ENCODE results near the gene TMPRSS11A. TPM values are rescaled to one million over a fixed set of nuclear protein-coding genes. Genes with fewer than 3 reads are reported as not detected.

Gene TMPRSS11A
- total RNA-seq, 3 donors from 2014 or later, result not detected

DNA sequence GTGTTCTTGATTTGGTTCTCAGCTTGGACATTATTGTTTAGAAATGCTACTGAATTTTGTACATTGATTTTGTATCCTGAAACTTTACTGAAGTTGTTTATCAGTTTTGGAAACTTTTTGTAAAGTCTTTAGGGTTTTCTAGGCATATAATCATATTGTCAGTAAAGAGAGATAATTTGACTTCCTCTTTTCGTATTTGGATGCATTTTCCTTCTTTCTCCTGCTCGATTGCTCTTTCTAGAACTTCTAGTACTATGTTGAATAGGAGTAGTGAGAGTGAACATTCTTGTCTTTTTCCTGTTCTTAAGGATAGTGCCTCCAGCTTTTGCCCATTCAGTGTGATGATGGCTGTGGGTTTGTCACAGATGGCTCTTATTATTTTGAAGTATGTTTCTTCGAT is 24.1 kb downstream of the TMPRSS11A start:
- Histone ChIP-seq H3K9me3 (peaks cover 0 to 9% of the 10 kb centered on the region in 2 donors), H3K4me1 (no peaks in the 10 kb centered on the region), H3K27ac (no peak overlapping the region), H3K4me3 (no peak overlapping the region), H3K36me3 (no peaks in the 10 kb centered on the region), H3K27me3 (no peaks in the 10 kb centered on the region)
- intact Hi-C loops (cut with DNase I; ENCODE audit: low total_unique reads), result no loop called here
- no peak for DNase-seq (ENCODE audit: low spot score in 2 of 2)
- TF ChIP-seq POLR2A (IDR thresholded peaks at IDR 0.05), result no peak
- no peak for TF ChIP-seq POLR2AphosphoS5 (IDR thresholded peaks at IDR 0.05)
- TF ChIP-seq CTCF (IDR thresholded peaks at IDR 0.05), result no peak

- Histone ChIP-seq H3K27ac (no peak overlapping the region), H3K9me3 (peaks cover 0 to 9% of the 10 kb centered on the region in 2 donors), H3K27me3 (no peaks in the 10 kb centered on the region), H3K4me3 (no peak overlapping the region), H3K4me1 (no peaks in the 10 kb centered on the region), H3K36me3 (no peaks in the 10 kb centered on the region)
- DNase-seq (ENCODE audit: low spot score in 2 of 2), result no peak
- no peak for TF ChIP-seq POLR2A (IDR thresholded peaks at IDR 0.05)
- TF ChIP-seq POLR2AphosphoS5 (IDR thresholded peaks at IDR 0.05), result no peak
- no peak for TF ChIP-seq CTCF (IDR thresholded peaks at IDR 0.05)
- intact Hi-C loops (cut with DNase I; ENCODE audit: low total_unique reads), result no loop called here
These were observed 27.4 kb downstream of the TMPRSS11A start for GRCh38 chr4:67935888-67936287.

DNA sequence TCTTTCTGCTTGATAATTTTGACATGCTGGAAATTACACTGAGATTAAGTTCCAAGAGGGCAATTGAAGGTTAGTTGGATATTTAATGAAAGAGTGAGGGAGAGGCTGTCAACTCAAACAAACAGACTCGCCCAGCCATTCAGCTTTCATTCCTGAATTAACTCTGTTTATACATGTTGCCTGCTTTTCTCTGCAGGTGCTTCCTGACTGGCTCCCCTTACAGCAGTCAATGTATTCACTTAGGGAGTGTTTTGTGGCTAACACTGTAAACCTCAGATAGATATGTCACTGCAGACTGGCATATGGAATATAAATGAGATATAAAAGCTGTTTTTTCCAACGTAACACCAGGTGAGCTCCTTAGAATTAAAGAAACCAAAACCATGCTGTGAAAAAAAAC is 28.7 kb downstream of the TMPRSS11A start:
- no peak for TF ChIP-seq CTCF (IDR thresholded peaks at IDR 0.05)
- no peak for TF ChIP-seq POLR2AphosphoS5 (IDR thresholded peaks at IDR 0.05)
- TF ChIP-seq POLR2A (IDR thresholded peaks at IDR 0.05), result no peak
- DNase-seq (ENCODE audit: low spot score in 2 of 2), result no peak
- intact Hi-C loops (cut with DNase I; ENCODE audit: low total_unique reads), result no loop called here

DNA sequence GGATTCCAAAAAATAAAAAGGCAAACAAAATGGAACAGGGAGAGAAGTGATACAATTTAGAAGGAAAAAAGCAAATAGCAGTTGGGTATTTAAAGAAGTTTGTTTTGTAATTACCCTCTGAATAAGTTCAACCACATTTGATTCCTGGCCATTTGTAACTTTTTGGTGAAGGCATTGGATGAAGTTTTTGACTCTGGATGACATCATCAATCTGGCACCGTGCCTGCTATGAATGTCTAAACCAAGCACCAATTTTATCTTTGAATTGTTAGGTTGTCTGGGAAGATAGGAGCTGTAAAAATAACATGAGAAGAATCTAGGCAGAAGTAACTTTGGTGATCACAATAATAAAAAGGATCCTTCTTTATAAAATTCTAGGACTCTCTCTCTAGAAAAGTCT is 29.5 kb downstream of the TMPRSS11A start:
- Histone ChIP-seq H3K4me3 (no peak overlapping the region), H3K27ac (no peak overlapping the region), H3K9me3 (peaks cover 0 to 9% of the 10 kb centered on the region in 2 donors), H3K27me3 (no peaks in the 10 kb centered on the region), H3K36me3 (no peaks in the 10 kb centered on the region), H3K4me1 (no peaks in the 10 kb centered on the region)
- no peak for DNase-seq (ENCODE audit: low spot score in 2 of 2)
- TF ChIP-seq POLR2A (IDR thresholded peaks at IDR 0.05) (no peak), POLR2AphosphoS5 (IDR thresholded peaks at IDR 0.05) (no peak), CTCF (IDR thresholded peaks at IDR 0.05) (no peak)
- intact Hi-C loops (cut with DNase I; ENCODE audit: low total_unique reads), result no loop called here

More for the DNA sequence above, 28.7 kb downstream of the TMPRSS11A start:
- Histone ChIP-seq H3K4me3 (no peak overlapping the region), H3K9me3 (peaks cover 0 to 9% of the 10 kb centered on the region in 2 donors), H3K27ac (no peak overlapping the region), H3K27me3 (no peaks in the 10 kb centered on the region), H3K4me1 (no peaks in the 10 kb centered on the region), H3K36me3 (no peaks in the 10 kb centered on the region)

DNA sequence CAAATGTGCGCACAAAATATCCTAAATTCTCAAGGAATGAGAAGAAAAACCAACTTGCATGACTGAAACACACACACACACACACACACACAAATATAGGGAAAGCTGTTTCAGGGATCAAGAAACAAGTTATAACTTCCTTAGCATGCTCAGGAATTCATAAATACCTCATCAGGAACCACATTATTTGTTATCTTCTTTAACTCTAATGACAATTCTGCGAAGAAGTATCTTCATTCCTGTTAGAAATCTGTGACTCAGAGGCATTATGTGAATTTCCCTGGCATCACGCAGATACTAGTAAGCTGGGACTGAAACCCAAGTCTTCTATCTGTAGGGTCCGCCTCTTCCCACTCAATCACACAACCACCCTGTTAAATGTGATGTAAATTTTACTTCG is 30.3 kb downstream of the TMPRSS11A start:
- H3K4me1 ChIP-seq, result no peaks in the 10 kb centered on the region
- peaks cover 0 to 3% of the 10 kb centered on the region in 2 donors for H3K9me3 ChIP-seq
- H3K27ac ChIP-seq, result no peak overlapping the region
- no peak for DNase-seq (ENCODE audit: low spot score in 2 of 2)
- H3K4me3 ChIP-seq, result no peak overlapping the region
- no peaks in the 10 kb centered on the region for H3K27me3 ChIP-seq
- TF ChIP-seq POLR2A (IDR thresholded peaks at IDR 0.05), result no peak
- TF ChIP-seq POLR2AphosphoS5 (IDR thresholded peaks at IDR 0.05), result no peak
- no peak for TF ChIP-seq CTCF (IDR thresholded peaks at IDR 0.05)
- intact Hi-C loops (cut with DNase I; ENCODE audit: low total_unique reads), result no loop called here
- H3K36me3 ChIP-seq, result no peaks in the 10 kb centered on the region
